GM19438 (cell line): Measurements from ENCODE around the gene BRCA1.
"Not testable (repeated sequence)": the region's sequence is repeated elsewhere in the genome, so short reads cannot be mapped to it uniquely, and the experiment has no call there.

Experiments used
- ATAC-seq: cut with Tn5 transposase; IDR thresholded peaks from one replicate; pipeline ENCODE4 v1.9.1; 2021; ENCODE audit warnings: low read depth; ENCODE audit not compliant: unreplicated experiment

The BRCA1 gene

GRCh38 chr17:43134774-43135453 lies 9.8 kb upstream of the BRCA1 start:
- no peak for ATAC-seq

- ATAC-seq: not testable (repeated sequence)
Measured at GRCh38 chr17:43133439-43133838, 8.3 kb upstream of the BRCA1 start.

- no peak for ATAC-seq
Measured at GRCh38 chr17:43132117-43132516, 7.0 kb upstream of the BRCA1 start.

- no peak for ATAC-seq
Measured at GRCh38 chr17:43129671-43130010, 4.5 kb upstream of the BRCA1 start.

GRCh38 chr17:43127333-43127876 lies 2.2 kb upstream of the BRCA1 start:
- not testable (repeated sequence) for ATAC-seq

GRCh38 chr17:43126911-43127290 lies 1.7 kb upstream of the BRCA1 start:
- ATAC-seq: no peak

GRCh38 chr17:43125967-43126910 lies 1.1 kb upstream of the BRCA1 start:
- no peak for ATAC-seq

GRCh38 chr17:43118679-43119615 lies 6.2 kb downstream of the BRCA1 start:
- no peak for ATAC-seq

GRCh38 chr17:43114151-43114552 lies 11.0 kb downstream of the BRCA1 start:
- no peak for ATAC-seq

GRCh38 chr17:43106552-43106951 lies 18.6 kb downstream of the BRCA1 start:
- no peak for ATAC-seq

GRCh38 chr17:43105146-43105545 lies 20.0 kb downstream of the BRCA1 start:
- ATAC-seq: no peak

GRCh38 chr17:43104665-43105064 lies 20.5 kb downstream of the BRCA1 start:
- no peak for ATAC-seq

- ATAC-seq: not testable (repeated sequence)
Measured at GRCh38 chr17:43095364-43095763, 29.8 kb downstream of the BRCA1 start.

- no peak for ATAC-seq
Measured at GRCh38 chr17:43094129-43094835, 30.9 kb downstream of the BRCA1 start.

GRCh38 chr17:43092901-43093300 lies 32.3 kb downstream of the BRCA1 start:
- no peak for ATAC-seq

- no peak for ATAC-seq
Measured at GRCh38 chr17:43090022-43090421, 35.1 kb downstream of the BRCA1 start.

- ATAC-seq: no peak
Measured at GRCh38 chr17:43085474-43085873, 39.7 kb downstream of the BRCA1 start.

GRCh38 chr17:43079641-43080302 lies 45.4 kb downstream of the BRCA1 start:
- ATAC-seq: no peak

GRCh38 chr17:43074869-43075268 lies 50.3 kb downstream of the BRCA1 start:
- no peak for ATAC-seq
